Measurements from ENCODE around the gene KRTCAP2.

Gene KRTCAP2

GRCh38 chr1:155125511-155125945, 47.6 kb downstream of the KRTCAP2 start:
- no peak overlapping the region for H3K4me3 ChIP-seq (ENCODE audit: low read length)

GRCh38 chr1:155124503-155125463, 48.3 kb downstream of the KRTCAP2 start:
- no peak for TF ChIP-seq CTCF (conservative IDR thresholded peaks at IDR 0.05; ENCODE audit: low read depth, low read length)
- DNase-seq (ENCODE audit: low read depth): no peak
- H3K4me3 ChIP-seq (ENCODE audit: low read length): no peak overlapping the region

More at GRCh38 chr1:155125511-155125945, 47.6 kb downstream of the KRTCAP2 start:
- no peak for DNase-seq (ENCODE audit: low read depth)
- TF ChIP-seq CTCF (conservative IDR thresholded peaks at IDR 0.05; ENCODE audit: low read depth, low read length): no peak

GRCh38 chr1:155123801-155124200, 49.3 kb downstream of the KRTCAP2 start:
- DNase-seq (ENCODE audit: low read depth): no peak
- no peak overlapping the region for H3K4me3 ChIP-seq (ENCODE audit: low read length)
- no peak for TF ChIP-seq CTCF (conservative IDR thresholded peaks at IDR 0.05; ENCODE audit: low read depth, low read length)

GRCh38 chr1:155122308-155122707, 50.8 kb downstream of the KRTCAP2 start:
- no peak overlapping the region for H3K4me3 ChIP-seq (ENCODE audit: low read length)
- no peak for DNase-seq (ENCODE audit: low read depth)
- TF ChIP-seq CTCF (conservative IDR thresholded peaks at IDR 0.05; ENCODE audit: low read depth, low read length): no peak

- no peak for TF ChIP-seq CTCF (conservative IDR thresholded peaks at IDR 0.05; ENCODE audit: low read depth, low read length)
- no peak for DNase-seq (ENCODE audit: low read depth)
These were observed 51.9 kb downstream of the KRTCAP2 start for GRCh38 chr1:155121249-155121648.

GRCh38 chr1:155120253-155120652, 52.9 kb downstream of the KRTCAP2 start:
- TF ChIP-seq CTCF (conservative IDR thresholded peaks at IDR 0.05; ENCODE audit: low read depth, low read length): no peak
- no peak overlapping the region for H3K4me3 ChIP-seq (ENCODE audit: low read length)
- DNase-seq (ENCODE audit: low read depth): no peak

More at GRCh38 chr1:155121249-155121648, 51.9 kb downstream of the KRTCAP2 start:
- no peak overlapping the region for H3K4me3 ChIP-seq (ENCODE audit: low read length)

All from retinal pigment epithelial cell (primary cell).